HEK293T (cell line): ENCODE results near the gene WASHC2C.
"Not testable (repeated sequence)": the region's sequence is repeated elsewhere in the genome, so short reads cannot be mapped to it uniquely, and the experiment has no call there.

Source experiments
- ARNT ChIP-seq: fragments of 450-650 bp; IDR thresholded peaks from 2 replicates; pipeline ENCODE4 v1.6.1; 2017; ENCODE audit warnings: mild to moderate bottlenecking
- BHLHE40 ChIP-seq: fragments of 450-650 bp; IDR thresholded peaks from 2 replicates; pipeline ENCODE4 v1.6.1; 2016; ENCODE audit warnings: mild to moderate bottlenecking, moderate library complexity, borderline replicate concordance
- CTBP1 ChIP-seq: fragments of 450-650 bp; IDR thresholded peaks from 2 replicates; pipeline ENCODE4 v1.6.1; 2016; ENCODE audit warnings: borderline replicate concordance
- ELF4 ChIP-seq: fragments of 450-650 bp; IDR thresholded peaks from 2 replicates; pipeline ENCODE4 v1.6.1; 2017; ENCODE audit warnings: antibody characterized with exemption
- FOXA1 ChIP-seq: fragments of 450-650 bp; IDR thresholded peaks from 2 replicates; pipeline ENCODE4 v1.6.1; 2016; ENCODE audit warnings: mild to moderate bottlenecking
- FOXK2 ChIP-seq: fragments of 450-650 bp; IDR thresholded peaks from 2 replicates; pipeline ENCODE4 v1.6.1; 2016; ENCODE audit warnings: mild to moderate bottlenecking
- FOXM1 ChIP-seq: fragments of 450-650 bp; IDR thresholded peaks from 2 replicates; pipeline ENCODE4 v1.6.1; 2017; ENCODE audit warnings: mild to moderate bottlenecking, borderline replicate concordance
- HDGF ChIP-seq: fragments of 450-650 bp; IDR thresholded peaks from 2 replicates; pipeline ENCODE4 v1.6.1; 2017; ENCODE audit warnings: antibody characterized with exemption, borderline replicate concordance
- LEF1 ChIP-seq: fragments of 450-650 bp; IDR thresholded peaks from 2 replicates; pipeline ENCODE4 v1.6.1; 2017; ENCODE audit warnings: mild to moderate bottlenecking, borderline replicate concordance
- PKNOX1 ChIP-seq: fragments of 450-650 bp; IDR thresholded peaks from 2 replicates; pipeline ENCODE4 v1.6.1; 2016
- SP1 ChIP-seq: fragments of 450-650 bp; IDR thresholded peaks from 2 replicates; pipeline ENCODE4 v1.6.1; 2017
- SUZ12 ChIP-seq: fragments of 450-650 bp; IDR thresholded peaks from 2 replicates; pipeline ENCODE4 v1.6.1; 2016; ENCODE audit warnings: mild to moderate bottlenecking
- TARDBP ChIP-seq: fragments of 450-650 bp; IDR thresholded peaks from 2 replicates; pipeline ENCODE4 v1.6.1; 2016

GRCh38 chr10:45763037-45763436 is 36.0 kb downstream of the WASHC2C start:
- TF ChIP-seq FOXM1, BHLHE40, SP1, TARDBP, HDGF, ELF4, FOXA1, LEF1, ARNT, PKNOX1, CTBP1, SUZ12, FOXK2: not testable (repeated sequence)
